Middle frontal gyrus (tissue), 1 donor: ENCODE measurements around the gene SCYGR8.

ENCODE experiments used
- DNase-seq: peaks from one replicate; pipeline ENCODE4 v3.0.0-alpha.2; 2015; ENCODE audit warnings: low spot score; ENCODE audit errors: extremely low spot score

The SCYGR8 gene

DNA sequence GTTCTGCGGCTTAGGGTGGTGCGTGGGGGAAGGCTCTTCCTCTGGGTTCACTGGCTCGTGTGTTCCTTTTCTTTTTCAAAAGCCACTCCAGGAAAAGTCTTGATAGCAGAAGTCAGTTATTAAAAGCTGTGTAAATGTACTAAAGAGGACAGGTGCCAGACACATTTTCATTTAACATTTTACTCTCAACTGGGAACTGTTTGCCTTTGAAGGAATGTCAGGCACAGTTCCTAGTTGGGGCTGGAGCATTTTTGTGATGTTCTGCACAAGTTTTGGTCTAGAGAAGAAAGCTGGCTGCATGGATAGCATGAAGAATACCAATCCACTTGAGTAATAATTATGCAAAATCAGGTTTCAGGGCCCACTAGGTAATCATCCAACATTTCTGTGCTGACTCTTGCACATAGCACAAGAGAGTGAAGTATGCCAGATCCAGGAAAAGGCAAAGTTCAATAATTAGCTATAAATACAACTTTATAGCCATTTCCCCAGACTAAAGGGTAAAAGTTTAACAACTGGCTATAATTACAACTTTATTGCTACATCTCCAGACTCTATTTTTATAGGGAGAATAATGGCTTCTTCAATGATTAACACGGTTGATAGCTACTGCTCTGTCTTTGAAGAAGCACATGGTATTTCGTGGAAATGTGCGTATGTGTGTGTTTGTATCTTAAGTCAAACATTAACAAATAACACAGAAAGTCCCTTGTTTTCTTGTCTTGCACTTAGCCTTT, 16.2 kb downstream of the SCYGR8 start:
- DNase-seq: no peak

DNA sequence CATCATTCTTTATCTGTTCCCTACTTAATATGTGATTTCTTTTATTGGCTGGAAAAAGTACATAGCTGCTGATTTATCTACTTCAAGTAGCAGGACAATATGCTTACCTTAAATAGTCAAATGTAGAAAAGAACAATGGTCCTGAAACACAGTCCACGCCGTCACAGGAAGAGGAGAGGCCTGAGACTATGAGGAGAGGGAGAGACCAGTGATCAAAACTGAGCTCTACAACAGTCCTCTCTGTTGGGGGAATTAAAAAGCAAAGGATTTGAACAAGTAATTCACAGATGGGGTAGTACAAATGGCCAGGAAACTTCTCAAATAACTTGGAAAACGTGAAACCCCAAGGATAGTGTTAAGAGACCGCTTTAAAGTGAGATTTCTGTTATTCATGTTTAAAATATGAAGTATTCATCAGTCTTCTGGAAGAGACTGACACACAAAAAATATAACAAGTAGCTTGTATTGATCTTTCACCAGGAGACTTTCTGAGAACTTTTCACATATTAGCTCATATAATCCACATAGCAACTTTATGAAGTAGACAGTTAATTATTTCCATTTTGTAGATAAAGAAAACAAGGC, 20.2 kb downstream of the SCYGR8 start:
- no peak for DNase-seq

DNA sequence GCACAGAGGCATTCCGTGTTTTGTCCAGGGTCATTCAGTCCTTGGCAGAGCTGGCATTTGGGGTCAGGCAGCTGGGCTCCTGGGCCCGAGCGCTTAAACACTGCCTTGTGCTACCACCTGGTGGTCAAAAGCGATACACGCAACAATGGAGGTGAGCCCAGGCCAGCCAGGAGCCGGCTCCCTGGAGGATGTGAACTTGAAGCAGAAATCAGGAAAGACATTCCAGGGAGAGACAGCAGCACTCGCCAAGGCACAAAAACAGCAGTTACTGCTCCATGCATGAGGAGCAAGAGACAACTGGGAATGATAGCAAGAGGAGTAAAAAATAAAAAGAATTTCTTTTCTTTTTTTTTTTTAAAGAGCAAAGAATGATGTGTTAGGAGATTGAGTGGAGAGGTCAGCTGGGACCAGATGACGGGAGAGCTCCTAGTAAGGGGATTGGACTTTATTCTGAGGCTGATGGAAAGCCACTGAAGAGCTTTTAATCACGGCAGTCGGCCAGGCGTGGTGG, 20.7 kb downstream of the SCYGR8 start:
- peak; percentile 42 for DNase-seq

- DNase-seq: no peak
Measured at GRCh38 chr2:227767830-227768229, 22.1 kb downstream of the SCYGR8 start.

GRCh38 chr2:227772197-227772661, 26.5 kb downstream of the SCYGR8 start:
- DNase-seq: no peak

DNA sequence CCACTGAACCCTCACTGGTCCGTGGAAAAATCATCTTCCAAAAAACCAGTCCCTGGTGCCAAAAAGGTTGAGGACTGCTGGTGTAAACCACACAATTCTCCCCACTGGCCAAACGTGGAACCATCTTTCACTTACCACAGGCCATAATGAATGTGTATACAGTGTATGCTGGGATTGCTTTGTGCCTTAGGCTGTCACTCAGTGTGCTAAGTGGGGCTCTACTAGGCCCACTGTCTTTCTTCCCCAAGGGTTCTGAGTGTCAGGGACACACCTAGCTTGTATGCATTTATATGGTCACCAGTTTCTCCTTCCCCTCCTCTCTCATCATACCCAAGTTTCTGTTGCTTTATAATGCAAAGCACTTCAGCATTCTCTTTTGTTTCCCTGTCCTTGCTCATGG, 27.2 kb downstream of the SCYGR8 start:
- no peak for DNase-seq

- DNase-seq: no peak
Measured at GRCh38 chr2:227774011-227774624, 28.4 kb downstream of the SCYGR8 start.

GRCh38 chr2:227774895-227775842, 29.5 kb downstream of the SCYGR8 start:
- DNase-seq: no peak

- DNase-seq: no peak
Measured at GRCh38 chr2:227780981-227781615, 35.4 kb downstream of the SCYGR8 start.

GRCh38 chr2:227781841-227782240, 36.1 kb downstream of the SCYGR8 start:
- no peak for DNase-seq

DNA sequence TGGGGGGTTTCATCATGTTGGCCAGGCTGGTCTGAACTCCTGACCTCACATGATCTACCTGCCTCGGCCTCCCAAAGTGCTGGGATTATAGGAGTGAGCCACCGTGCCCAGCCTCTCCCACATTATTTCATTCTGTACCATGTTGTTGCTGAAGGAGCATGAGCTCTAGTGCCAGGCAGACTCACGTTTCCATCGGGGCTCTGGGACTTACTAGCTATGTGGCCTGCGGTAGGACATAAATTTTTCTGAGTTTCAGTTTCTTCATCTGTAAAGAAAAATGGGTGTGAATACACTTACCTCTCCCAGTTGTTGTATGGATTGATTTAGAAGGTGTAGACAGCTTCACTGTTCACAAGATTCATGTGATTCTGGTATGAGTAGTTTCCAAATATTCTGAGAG, 37.1 kb downstream of the SCYGR8 start:
- no peak for DNase-seq

DNA sequence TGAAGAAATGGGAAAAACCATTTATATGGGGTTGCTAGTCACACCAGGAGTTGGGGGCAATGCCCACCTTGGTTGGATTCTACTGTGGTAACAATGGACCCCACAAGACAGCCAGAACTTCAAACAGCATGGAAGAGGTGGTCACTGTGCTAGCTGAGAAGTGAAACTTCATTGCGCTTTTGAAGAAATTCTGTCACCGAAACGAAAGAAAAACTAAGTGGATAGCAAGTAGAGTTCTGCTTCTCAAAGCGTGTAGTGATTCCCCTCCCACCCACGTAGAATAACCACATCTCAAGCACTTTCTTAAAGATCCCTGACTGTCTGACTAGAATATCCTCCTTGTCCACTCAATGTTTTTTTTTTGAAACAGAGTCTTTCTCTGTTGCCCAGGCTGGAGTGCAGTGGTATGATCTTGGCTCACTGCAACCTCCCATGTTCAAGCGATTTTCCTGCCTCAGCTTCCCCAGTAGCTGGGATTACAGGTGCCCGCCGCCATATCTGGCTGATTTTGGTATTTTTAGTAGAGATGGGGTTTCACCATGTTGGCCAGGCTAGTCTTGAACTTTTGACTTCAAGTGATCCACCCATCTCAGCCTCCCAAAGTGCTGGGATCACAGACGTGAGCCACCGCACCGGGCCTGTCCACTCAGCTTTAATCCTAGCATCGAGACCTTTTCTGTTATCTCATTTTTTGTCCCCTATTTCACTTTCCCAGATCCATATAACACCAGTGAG, 37.9 kb downstream of the SCYGR8 start:
- no peak for DNase-seq

DNA sequence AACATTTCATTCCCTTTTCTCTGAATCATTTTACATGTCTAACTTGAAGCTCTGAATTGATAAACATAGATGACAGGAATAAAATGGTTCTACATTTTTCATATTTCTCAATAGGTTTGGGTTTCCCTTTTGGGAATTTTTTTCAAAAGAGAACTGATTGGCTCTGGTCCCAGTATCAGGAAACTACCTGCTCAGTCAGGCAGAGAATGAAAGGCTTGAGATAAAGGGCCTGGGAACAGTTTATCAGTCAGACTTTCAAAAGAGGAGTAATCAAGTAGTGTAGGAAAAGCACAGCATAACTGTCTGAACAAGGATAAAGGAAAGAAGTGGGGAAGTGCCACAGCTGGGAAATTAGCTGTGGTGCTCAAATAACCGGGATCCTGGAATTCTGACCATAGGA, 39.6 kb downstream of the SCYGR8 start:
- DNase-seq: no peak

DNA sequence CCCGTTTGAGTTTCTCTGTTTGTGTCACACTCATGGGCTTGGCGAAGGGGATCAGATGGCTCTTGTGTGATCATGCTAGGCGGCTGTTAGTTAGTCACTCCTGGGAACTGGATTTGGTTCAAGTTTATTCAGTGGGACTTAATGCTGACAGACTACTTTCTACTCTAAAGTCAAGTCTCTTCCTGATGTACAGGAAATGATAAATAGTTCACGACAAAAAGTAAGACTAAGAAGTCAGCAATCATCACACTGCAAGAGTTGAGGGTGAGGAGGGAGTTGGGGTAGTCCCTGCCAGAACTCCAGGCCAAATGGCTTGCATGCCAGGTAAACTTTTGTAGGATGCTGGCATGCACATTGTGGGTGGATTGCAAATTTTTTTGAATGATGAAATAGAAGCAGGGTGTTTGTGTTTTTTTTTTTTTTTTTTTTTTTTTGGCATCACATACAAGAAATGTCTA, 42.9 kb downstream of the SCYGR8 start:
- no peak for DNase-seq

DNA sequence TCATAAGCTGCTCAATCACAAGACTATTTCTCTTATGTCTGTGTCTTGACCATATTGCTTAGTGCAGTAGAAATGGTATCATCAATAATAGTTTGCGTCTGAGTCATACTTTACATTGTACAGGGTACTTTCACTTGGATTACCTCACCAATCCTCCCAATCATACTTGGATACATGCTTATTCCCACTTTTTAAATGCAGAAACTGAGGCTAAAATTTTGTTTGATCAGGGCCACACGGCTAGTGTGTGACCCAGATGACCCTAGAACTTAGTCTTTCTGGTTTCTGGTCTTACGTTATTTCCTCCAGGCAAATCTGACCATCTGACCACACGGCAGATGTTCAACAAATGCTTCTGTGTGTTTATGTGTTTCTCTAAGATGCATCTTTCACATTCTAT, 44.1 kb downstream of the SCYGR8 start:
- no peak for DNase-seq

DNA sequence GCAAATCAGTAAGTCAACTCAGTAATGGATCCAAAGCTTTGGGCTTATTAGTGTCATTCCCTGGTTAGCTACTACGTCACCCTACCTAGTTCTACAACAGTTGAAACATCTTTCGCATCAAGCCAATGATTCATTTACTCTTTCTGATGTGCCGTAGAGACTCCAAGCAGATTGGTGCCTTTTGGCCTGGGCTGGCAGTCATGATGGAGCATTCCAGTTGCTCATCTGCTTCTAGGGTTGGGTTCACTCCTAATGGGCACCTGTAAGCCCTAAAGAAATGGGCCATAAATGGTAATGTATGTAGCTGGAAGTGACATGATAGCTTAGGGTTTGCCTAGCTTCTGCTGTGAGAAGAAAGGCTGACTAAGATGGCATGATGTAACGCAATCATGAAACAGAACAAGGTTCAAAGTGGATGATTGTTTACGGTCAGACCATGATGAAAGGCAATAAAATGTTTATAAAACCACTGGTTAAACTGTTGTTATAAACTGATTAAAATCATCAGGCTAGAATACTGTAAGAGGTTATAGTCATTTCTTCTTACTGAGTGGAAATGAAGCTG, 47.5 kb downstream of the SCYGR8 start:
- no peak for DNase-seq
